ENCODE results near the gene KPTN.

DNA sequence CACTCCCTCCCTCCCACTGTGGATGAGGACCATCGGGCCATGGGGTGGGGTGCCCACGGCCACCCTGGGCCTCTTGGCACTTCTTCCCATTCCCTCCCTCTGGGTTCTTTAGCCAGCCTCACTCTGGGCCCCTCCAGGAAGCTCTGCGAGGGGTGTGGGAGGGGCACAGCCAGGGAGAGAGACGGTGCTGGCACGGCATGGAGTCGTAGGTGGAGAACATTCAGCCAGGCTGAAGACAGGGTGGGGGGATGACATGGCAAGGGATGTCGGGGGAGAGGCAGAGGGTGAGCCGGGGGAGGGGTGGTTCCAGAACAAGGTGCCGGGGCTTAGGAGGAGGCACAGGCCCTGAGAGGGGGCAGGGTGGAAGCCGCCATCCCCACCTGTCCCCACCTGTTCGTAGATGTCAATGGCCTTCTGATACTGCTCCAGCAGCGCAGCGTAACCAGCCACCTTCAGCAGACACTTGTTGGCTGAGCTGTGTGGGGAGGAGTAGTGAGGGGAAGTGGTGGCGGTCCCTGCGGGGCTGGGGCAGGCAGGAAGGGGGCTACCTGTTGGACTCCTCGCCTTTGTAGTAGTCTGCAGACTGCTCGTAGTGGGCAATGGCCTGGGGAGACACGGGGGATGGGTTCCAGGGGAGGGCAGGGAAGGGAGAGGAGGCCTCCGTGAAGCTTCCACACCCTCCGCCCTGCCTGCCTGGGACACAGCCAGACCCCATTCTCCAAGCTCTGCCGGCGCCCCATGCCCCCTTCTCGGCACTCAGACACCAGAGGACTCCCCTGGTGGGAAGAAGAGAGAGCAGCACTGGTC lies 8.8 kb upstream of the KPTN start:
- TF ChIP-seq POLR2A (IDR thresholded peaks at IDR 0.05) = no peak
- TF ChIP-seq, protein P1, sequence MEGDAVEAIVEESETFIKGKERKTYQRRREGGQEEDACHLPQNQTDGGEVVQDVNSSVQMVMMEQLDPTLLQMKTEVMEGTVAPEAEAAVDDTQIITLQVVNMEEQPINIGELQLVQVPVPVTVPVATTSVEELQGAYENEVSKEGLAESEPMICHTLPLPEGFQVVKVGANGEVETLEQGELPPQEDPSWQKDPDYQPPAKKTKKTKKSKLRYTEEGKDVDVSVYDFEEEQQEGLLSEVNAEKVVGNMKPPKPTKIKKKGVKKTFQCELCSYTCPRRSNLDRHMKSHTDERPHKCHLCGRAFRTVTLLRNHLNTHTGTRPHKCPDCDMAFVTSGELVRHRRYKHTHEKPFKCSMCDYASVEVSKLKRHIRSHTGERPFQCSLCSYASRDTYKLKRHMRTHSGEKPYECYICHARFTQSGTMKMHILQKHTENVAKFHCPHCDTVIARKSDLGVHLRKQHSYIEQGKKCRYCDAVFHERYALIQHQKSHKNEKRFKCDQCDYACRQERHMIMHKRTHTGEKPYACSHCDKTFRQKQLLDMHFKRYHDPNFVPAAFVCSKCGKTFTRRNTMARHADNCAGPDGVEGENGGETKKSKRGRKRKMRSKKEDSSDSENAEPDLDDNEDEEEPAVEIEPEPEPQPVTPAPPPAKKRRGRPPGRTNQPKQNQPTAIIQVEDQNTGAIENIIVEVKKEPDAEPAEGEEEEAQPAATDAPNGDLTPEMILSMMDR (IDR thresholded peaks at IDR 0.05) = no peak

Measured in body of pancreas (tissue), 4 donors.